H9 (cell line): ENCODE measurements around the gene UNC80. TPM values are rescaled to one million over a fixed set of nuclear protein-coding genes. Genes with fewer than 3 reads are reported as not detected.

Experiments
- DNase-seq: peaks from one replicate; pipeline ENCODE4 v3.0.0-alpha.2; 2017
- H2AFZ ChIP-seq: one replicate; pipeline ENCODE4 v1.6.1; 2013; ENCODE audit warnings: mild to moderate bottlenecking, low read length, control low read depth, moderate library complexity
- H2AK5ac ChIP-seq: 2 replicates; pipeline ENCODE4 v1.6.1; 2013; ENCODE audit warnings: low read length, control low read depth, mixed read lengths; ENCODE audit not compliant: insufficient read length
- H2BK120ac ChIP-seq: one replicate; pipeline ENCODE4 v1.6.1; 2013; ENCODE audit warnings: low read depth, mild to moderate bottlenecking, low read length, control low read depth, inconsistent platforms; ENCODE audit not compliant: poor library complexity, severe bottlenecking
- H2BK12ac ChIP-seq: 2 replicates; pipeline ENCODE4 v1.6.1; 2013; ENCODE audit warnings: low read length, control low read depth, mixed read lengths, low read depth; ENCODE audit not compliant: insufficient read length
- H2BK15ac ChIP-seq: 2 replicates; pipeline ENCODE4 v1.6.1; 2013; ENCODE audit warnings: low read depth, low read length, control low read depth
- H2BK20ac ChIP-seq: one replicate; pipeline ENCODE4 v1.6.1; 2013; ENCODE audit warnings: low read depth, mild to moderate bottlenecking, low read length, control low read depth, inconsistent platforms; ENCODE audit not compliant: poor library complexity, severe bottlenecking
- H2BK5ac ChIP-seq: 2 replicates; pipeline ENCODE4 v1.6.1; 2013; ENCODE audit warnings: low read length, control low read depth, mixed read lengths; ENCODE audit not compliant: insufficient read length
- H3K14ac ChIP-seq: 2 replicates; pipeline ENCODE4 v1.6.1; 2013; ENCODE audit warnings: low read length, control low read depth; ENCODE audit not compliant: insufficient read depth
- H3K18ac ChIP-seq: 2 replicates; pipeline ENCODE4 v1.6.1; 2013; ENCODE audit warnings: low read depth, mild to moderate bottlenecking, mixed read lengths, low read length, control low read depth; ENCODE audit not compliant: insufficient read length
- H3K23ac ChIP-seq: 2 replicates; pipeline ENCODE4 v1.6.1; 2013; ENCODE audit warnings: low read length, control low read depth, mixed read lengths, low read depth; ENCODE audit not compliant: insufficient read length
- H3K23me2 ChIP-seq: 2 replicates; pipeline ENCODE4 v1.6.1; 2013; ENCODE audit warnings: low read depth, mild to moderate bottlenecking, mixed read lengths, low read length, control low read depth; ENCODE audit not compliant: insufficient read length, poor library complexity, severe bottlenecking
- H3K27ac ChIP-seq: 2 replicates; pipeline ENCODE4 v1.5.1; 2013; ENCODE audit warnings: low read length, control low read depth, mixed read lengths, low read depth; ENCODE audit not compliant: insufficient read length
- H3K27me3 ChIP-seq: 2 replicates; pipeline ENCODE4 v1.6.1; 2013; ENCODE audit warnings: low read length, control low read depth, inconsistent platforms; ENCODE audit not compliant: insufficient read depth
- H3K4ac ChIP-seq: 2 replicates; pipeline ENCODE4 v1.6.1; 2013; ENCODE audit warnings: low read depth, mild to moderate bottlenecking, control low read depth, inconsistent platforms, low read length, moderate library complexity
- H3K4me1 ChIP-seq: 2 replicates; pipeline ENCODE4 v1.6.1; 2013; ENCODE audit warnings: low read length, control low read depth, inconsistent platforms; ENCODE audit not compliant: insufficient read depth
- H3K4me2 ChIP-seq: 2 replicates; pipeline ENCODE4 v1.6.1; 2013; ENCODE audit warnings: low read length, control low read depth, mixed read lengths; ENCODE audit not compliant: insufficient read length, insufficient read depth
- H3K56ac ChIP-seq: 2 replicates; pipeline ENCODE4 v1.6.1; 2013; ENCODE audit warnings: low read depth, mild to moderate bottlenecking, mixed read lengths, low read length, control low read depth; ENCODE audit not compliant: insufficient read length
- H3K79me1 ChIP-seq: 2 replicates; pipeline ENCODE4 v1.6.1; 2013; ENCODE audit warnings: low read depth, mild to moderate bottlenecking, moderate library complexity, low read length, control low read depth, inconsistent platforms; ENCODE audit not compliant: insufficient read depth, poor library complexity, severe bottlenecking
- H3K79me2 ChIP-seq: 2 replicates; pipeline ENCODE4 v1.6.1; 2013; ENCODE audit warnings: low read length, control low read depth, inconsistent platforms; ENCODE audit not compliant: insufficient read depth
- H3K9ac ChIP-seq: 2 replicates; pipeline ENCODE4 v1.6.1; 2013; ENCODE audit warnings: low read length, control low read depth, mixed read lengths; ENCODE audit not compliant: insufficient read length; ENCODE audit errors: extremely low read depth
- H3K9me3 ChIP-seq: one replicate; pipeline ENCODE4 v1.6.1; 2013; ENCODE audit warnings: low read depth, low read length, inconsistent platforms; ENCODE audit not compliant: control insufficient read depth
- H3T11ph ChIP-seq: one replicate; pipeline ENCODE4 v1.6.1; 2013; ENCODE audit warnings: mild to moderate bottlenecking, low read length, control low read depth, inconsistent platforms
- H4K20me1 ChIP-seq: one replicate; pipeline ENCODE4 v1.6.1; 2013; ENCODE audit not compliant: control insufficient read depth, insufficient read length, insufficient read depth
- H4K5ac ChIP-seq: 2 replicates; pipeline ENCODE4 v1.6.1; 2013; ENCODE audit warnings: low read depth, mild to moderate bottlenecking, mixed read lengths, low read length, control low read depth; ENCODE audit not compliant: insufficient read length
- H4K8ac ChIP-seq: replicated peaks from 2 replicates; pipeline ENCODE4 v1.6.1; 2013; ENCODE audit warnings: low read length, control low read depth, mixed read lengths, low read depth; ENCODE audit not compliant: insufficient read length
- H4K91ac ChIP-seq: 2 replicates; pipeline ENCODE4 v1.6.1; 2013; ENCODE audit warnings: low read depth, mild to moderate bottlenecking, moderate library complexity, mixed read lengths, low read length, control low read depth; ENCODE audit not compliant: insufficient read length
- H3K27ac Mint-ChIP-seq, 3 experiments: 2 replicates in 2 of 3; 3 replicates in 1 of 3; pipeline ENCODE4 v1.8.0; 2020 to 2021; ENCODE audit warnings: mixed read lengths in 3 of 3, mild to moderate bottlenecking in 1 of 3, moderate library complexity in 1 of 3
- H3K27me3 Mint-ChIP-seq: 2 replicates; pipeline ENCODE4 v1.8.0; 2021; ENCODE audit warnings: low read depth, mild to moderate bottlenecking, moderate library complexity, mixed read lengths
- H3K36me3 Mint-ChIP-seq, 3 experiments: 2 replicates in 2 of 3; 3 replicates in 1 of 3; pipeline ENCODE4 v1.8.0; 2020 to 2021; ENCODE audit warnings: low read depth in 3 of 3, mixed read lengths in 3 of 3; ENCODE audit not compliant: insufficient read depth in 1 of 3
- H3K4me1 Mint-ChIP-seq, 2 experiments: 2 replicates each; pipeline ENCODE4 v1.8.0; 2020; ENCODE audit warnings: mixed read lengths in 2 of 2
- H3K4me3 Mint-ChIP-seq, 2 experiments: 2 replicates in 1 of 2; 3 replicates in 1 of 2; pipeline ENCODE4 v1.8.0; 2020 to 2021; ENCODE audit warnings: mild to moderate bottlenecking in 2 of 2, mixed read lengths in 2 of 2, moderate library complexity in 1 of 2
- H3K9me3 Mint-ChIP-seq, 2 experiments: 2 replicates in 1 of 2; 3 replicates in 1 of 2; pipeline ENCODE4 v1.8.0; 2020; ENCODE audit warnings: mild to moderate bottlenecking in 2 of 2, mixed read lengths in 2 of 2, moderate library complexity in 1 of 2
- CTCF ChIP-seq: fragments of 200-600 bp; sonication (generic); conservative IDR thresholded peaks from 3 replicates; pipeline ENCODE4 v1.8.0; 2021; ENCODE audit warnings: antibody characterized with exemption, mild to moderate bottlenecking
- WGBS: extraction: QIAGEN DNeasy Blood & Tissue Kit; methylation state at CpG from one replicate; pipeline ENCODE4 v1.1.7; 2013; ENCODE audit warnings: missing lambda C conversion rate, low lambda C conversion rate, mixed read lengths; ENCODE audit not compliant: insufficient read length; ENCODE audit errors: extremely low coverage; 5-methylcytosine and 5-hydroxymethylcytosine counted together
- total RNA-seq: library from RNA; stranded (reverse); gene quantifications from 2 replicates; pipeline ENCODE4 v1.2.1, GENCODE V29; 2021

UNC80 gene
- total RNA-seq, 1 experiment from 2014 or later, result 0.52 TPM

GRCh38 chr2:209933499-209934483, 162.2 kb downstream of the UNC80 start:
- no peaks in the 10 kb centered on the region for H3K23me2 ChIP-seq
- no peak overlapping the region for H3K4me3 Mint-ChIP-seq
- H3K27me3 ChIP-seq, result no peaks in the 10 kb centered on the region
- H3K4ac ChIP-seq, result no peak overlapping the region
- no CpG with 5 or more reads among the region's 12 CpGs for WGBS
- H3K4me1 Mint-ChIP-seq, result peaks cover 0 to 4% of the 10 kb centered on the region in 2 experiments; a peak in 2 of 4 replicates
- H2BK5ac ChIP-seq, result no peak overlapping the region
- no peak overlapping the region for H3K27ac ChIP-seq
- H4K5ac ChIP-seq, result no peak overlapping the region
- no peak overlapping the region for H4K8ac ChIP-seq
- H3K23ac ChIP-seq, result no peak overlapping the region
- H3K14ac ChIP-seq, result no peak overlapping the region
- DNase-seq, result no peak
- H2AFZ ChIP-seq, result no peak overlapping the region
- no peaks in the 10 kb centered on the region for H4K20me1 ChIP-seq
- no peak overlapping the region for H3T11ph ChIP-seq
- no peaks in the 10 kb centered on the region for H3K9me3 Mint-ChIP-seq
- H3K9me3 ChIP-seq, result no peaks in the 10 kb centered on the region
- H3K36me3 Mint-ChIP-seq, result no peaks in the 10 kb centered on the region
- no peaks in the 10 kb centered on the region for H3K4me1 ChIP-seq
- no peak overlapping the region for H2BK12ac ChIP-seq
- H2BK15ac ChIP-seq, result no peak overlapping the region
- no peak overlapping the region for H3K18ac ChIP-seq
- no peaks in the 10 kb centered on the region; the same call in 1 of the 2 replicates for H3K27me3 Mint-ChIP-seq
- H3K9ac ChIP-seq, result no peak overlapping the region
- no peak overlapping the region for H2BK20ac ChIP-seq
- no peak overlapping the region; a peak in 2 of 7 replicates for H3K27ac Mint-ChIP-seq
- H3K79me1 ChIP-seq, result no peaks in the 10 kb centered on the region
- no peak overlapping the region for H2BK120ac ChIP-seq
- no peak overlapping the region for H3K4me2 ChIP-seq
- no peak overlapping the region for H4K91ac ChIP-seq
- TF ChIP-seq CTCF, result no peak
- H3K56ac ChIP-seq, result no peak overlapping the region
- H2AK5ac ChIP-seq, result no peak overlapping the region
- H3K79me2 ChIP-seq, result no peaks in the 10 kb centered on the region
